H9 (cell line): ENCODE data around the gene SCD. TPM values are rescaled to one million over a fixed set of nuclear protein-coding genes. Genes with fewer than 3 reads are reported as not detected.

Experiments
- DNase-seq: peaks from one replicate; pipeline ENCODE4 v3.0.0-alpha.2; 2017
- H2AFZ ChIP-seq: one replicate; pipeline ENCODE4 v1.6.1; 2013; ENCODE audit warnings: mild to moderate bottlenecking, low read length, control low read depth, moderate library complexity
- H2AK5ac ChIP-seq: 2 replicates; pipeline ENCODE4 v1.6.1; 2013; ENCODE audit warnings: low read length, control low read depth, mixed read lengths; ENCODE audit not compliant: insufficient read length
- H2BK120ac ChIP-seq: one replicate; pipeline ENCODE4 v1.6.1; 2013; ENCODE audit warnings: low read depth, mild to moderate bottlenecking, low read length, control low read depth, inconsistent platforms; ENCODE audit not compliant: poor library complexity, severe bottlenecking
- H2BK12ac ChIP-seq: 2 replicates; pipeline ENCODE4 v1.6.1; 2013; ENCODE audit warnings: low read length, control low read depth, mixed read lengths, low read depth; ENCODE audit not compliant: insufficient read length
- H2BK15ac ChIP-seq: 2 replicates; pipeline ENCODE4 v1.6.1; 2013; ENCODE audit warnings: low read depth, low read length, control low read depth
- H2BK20ac ChIP-seq: one replicate; pipeline ENCODE4 v1.6.1; 2013; ENCODE audit warnings: low read depth, mild to moderate bottlenecking, low read length, control low read depth, inconsistent platforms; ENCODE audit not compliant: poor library complexity, severe bottlenecking
- H2BK5ac ChIP-seq: 2 replicates; pipeline ENCODE4 v1.6.1; 2013; ENCODE audit warnings: low read length, control low read depth, mixed read lengths; ENCODE audit not compliant: insufficient read length
- H3K14ac ChIP-seq: 2 replicates; pipeline ENCODE4 v1.6.1; 2013; ENCODE audit warnings: low read length, control low read depth; ENCODE audit not compliant: insufficient read depth
- H3K18ac ChIP-seq: 2 replicates; pipeline ENCODE4 v1.6.1; 2013; ENCODE audit warnings: low read depth, mild to moderate bottlenecking, mixed read lengths, low read length, control low read depth; ENCODE audit not compliant: insufficient read length
- H3K23ac ChIP-seq: 2 replicates; pipeline ENCODE4 v1.6.1; 2013; ENCODE audit warnings: low read length, control low read depth, mixed read lengths, low read depth; ENCODE audit not compliant: insufficient read length
- H3K23me2 ChIP-seq: 2 replicates; pipeline ENCODE4 v1.6.1; 2013; ENCODE audit warnings: low read depth, mild to moderate bottlenecking, mixed read lengths, low read length, control low read depth; ENCODE audit not compliant: insufficient read length, poor library complexity, severe bottlenecking
- H3K27ac ChIP-seq: 2 replicates; pipeline ENCODE4 v1.5.1; 2013; ENCODE audit warnings: low read length, control low read depth, mixed read lengths, low read depth; ENCODE audit not compliant: insufficient read length
- H3K27me3 ChIP-seq: 2 replicates; pipeline ENCODE4 v1.6.1; 2013; ENCODE audit warnings: low read length, control low read depth, inconsistent platforms; ENCODE audit not compliant: insufficient read depth
- H3K4ac ChIP-seq: 2 replicates; pipeline ENCODE4 v1.6.1; 2013; ENCODE audit warnings: low read depth, mild to moderate bottlenecking, control low read depth, inconsistent platforms, low read length, moderate library complexity
- H3K4me1 ChIP-seq: 2 replicates; pipeline ENCODE4 v1.6.1; 2013; ENCODE audit warnings: low read length, control low read depth, inconsistent platforms; ENCODE audit not compliant: insufficient read depth
- H3K4me2 ChIP-seq: 2 replicates; pipeline ENCODE4 v1.6.1; 2013; ENCODE audit warnings: low read length, control low read depth, mixed read lengths; ENCODE audit not compliant: insufficient read length, insufficient read depth
- H3K56ac ChIP-seq: 2 replicates; pipeline ENCODE4 v1.6.1; 2013; ENCODE audit warnings: low read depth, mild to moderate bottlenecking, mixed read lengths, low read length, control low read depth; ENCODE audit not compliant: insufficient read length
- H3K79me1 ChIP-seq: 2 replicates; pipeline ENCODE4 v1.6.1; 2013; ENCODE audit warnings: low read depth, mild to moderate bottlenecking, moderate library complexity, low read length, control low read depth, inconsistent platforms; ENCODE audit not compliant: insufficient read depth, poor library complexity, severe bottlenecking
- H3K79me2 ChIP-seq: 2 replicates; pipeline ENCODE4 v1.6.1; 2013; ENCODE audit warnings: low read length, control low read depth, inconsistent platforms; ENCODE audit not compliant: insufficient read depth
- H3K9ac ChIP-seq: 2 replicates; pipeline ENCODE4 v1.6.1; 2013; ENCODE audit warnings: low read length, control low read depth, mixed read lengths; ENCODE audit not compliant: insufficient read length; ENCODE audit errors: extremely low read depth
- H3K9me3 ChIP-seq: one replicate; pipeline ENCODE4 v1.6.1; 2013; ENCODE audit warnings: low read depth, low read length, inconsistent platforms; ENCODE audit not compliant: control insufficient read depth
- H3T11ph ChIP-seq: one replicate; pipeline ENCODE4 v1.6.1; 2013; ENCODE audit warnings: mild to moderate bottlenecking, low read length, control low read depth, inconsistent platforms
- H4K20me1 ChIP-seq: one replicate; pipeline ENCODE4 v1.6.1; 2013; ENCODE audit not compliant: control insufficient read depth, insufficient read length, insufficient read depth
- H4K5ac ChIP-seq: 2 replicates; pipeline ENCODE4 v1.6.1; 2013; ENCODE audit warnings: low read depth, mild to moderate bottlenecking, mixed read lengths, low read length, control low read depth; ENCODE audit not compliant: insufficient read length
- H4K8ac ChIP-seq: replicated peaks from 2 replicates; pipeline ENCODE4 v1.6.1; 2013; ENCODE audit warnings: low read length, control low read depth, mixed read lengths, low read depth; ENCODE audit not compliant: insufficient read length
- H4K91ac ChIP-seq: 2 replicates; pipeline ENCODE4 v1.6.1; 2013; ENCODE audit warnings: low read depth, mild to moderate bottlenecking, moderate library complexity, mixed read lengths, low read length, control low read depth; ENCODE audit not compliant: insufficient read length
- H3K27ac Mint-ChIP-seq, 3 experiments: 2 replicates in 2 of 3; 3 replicates in 1 of 3; pipeline ENCODE4 v1.8.0; 2020 to 2021; ENCODE audit warnings: mixed read lengths in 3 of 3, mild to moderate bottlenecking in 1 of 3, moderate library complexity in 1 of 3
- H3K27me3 Mint-ChIP-seq: 2 replicates; pipeline ENCODE4 v1.8.0; 2021; ENCODE audit warnings: low read depth, mild to moderate bottlenecking, moderate library complexity, mixed read lengths
- H3K36me3 Mint-ChIP-seq, 3 experiments: 2 replicates in 2 of 3; 3 replicates in 1 of 3; pipeline ENCODE4 v1.8.0; 2020 to 2021; ENCODE audit warnings: low read depth in 3 of 3, mixed read lengths in 3 of 3; ENCODE audit not compliant: insufficient read depth in 1 of 3
- H3K4me1 Mint-ChIP-seq, 2 experiments: 2 replicates each; pipeline ENCODE4 v1.8.0; 2020; ENCODE audit warnings: mixed read lengths in 2 of 2
- H3K4me3 Mint-ChIP-seq, 2 experiments: 2 replicates in 1 of 2; 3 replicates in 1 of 2; pipeline ENCODE4 v1.8.0; 2020 to 2021; ENCODE audit warnings: mild to moderate bottlenecking in 2 of 2, mixed read lengths in 2 of 2, moderate library complexity in 1 of 2
- H3K9me3 Mint-ChIP-seq, 2 experiments: 2 replicates in 1 of 2; 3 replicates in 1 of 2; pipeline ENCODE4 v1.8.0; 2020; ENCODE audit warnings: mild to moderate bottlenecking in 2 of 2, mixed read lengths in 2 of 2, moderate library complexity in 1 of 2
- WGBS: extraction: QIAGEN DNeasy Blood & Tissue Kit; methylation state at CpG from one replicate; pipeline ENCODE4 v1.1.7; 2013; ENCODE audit warnings: missing lambda C conversion rate, low lambda C conversion rate, mixed read lengths; ENCODE audit not compliant: insufficient read length; ENCODE audit errors: extremely low coverage; 5-methylcytosine and 5-hydroxymethylcytosine counted together
- total RNA-seq: library from RNA; stranded (reverse); gene quantifications from 2 replicates; pipeline ENCODE4 v1.2.1, GENCODE V29; 2021
- TF ChIP-seq, protein P1 (sequence below): fragments of 200-600 bp; sonication (generic); conservative IDR thresholded peaks from 3 replicates; pipeline ENCODE4 v1.8.0; 2021; ENCODE audit warnings: antibody characterized with exemption, mild to moderate bottlenecking

SCD gene
- total RNA-seq, 1 experiment from 2014 or later, result 354 TPM

DNA sequence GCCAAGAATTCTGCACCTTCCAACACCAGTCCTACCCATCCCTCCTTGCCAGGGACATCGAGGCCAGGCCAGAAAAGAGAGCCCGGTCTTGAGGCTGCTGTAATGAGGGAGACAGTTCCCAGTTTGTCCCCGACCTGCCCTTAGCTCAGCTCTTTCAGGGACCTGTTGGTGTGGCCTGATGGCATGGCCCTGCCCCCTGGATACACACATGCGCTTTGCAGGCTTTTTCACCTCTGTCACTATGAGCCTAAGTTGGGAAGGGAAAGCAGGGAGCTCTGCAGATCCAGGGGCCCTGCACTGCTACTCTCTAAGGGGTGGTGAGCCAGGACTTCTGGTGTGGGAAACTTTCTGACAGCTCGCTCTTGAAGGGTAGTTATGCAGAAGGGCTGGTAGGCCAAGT lies 2.1 kb downstream of the SCD start:
- peak overlapping the region; percentile 90 to 100 for H3K4me3 Mint-ChIP-seq
- H3K4me1 Mint-ChIP-seq, result peaks cover 55 to 61% of the 10 kb centered on the region in 2 experiments
- Histone ChIP-seq H2BK15ac (no peak overlapping the region), H3K4me2 (peak overlapping the region; percentile 70), H3K23ac (no peak overlapping the region), H4K20me1 (peaks cover 12% of the 10 kb centered on the region), H3K56ac (no peak overlapping the region), H4K91ac (no peak overlapping the region), H2AK5ac (no peak overlapping the region), H3K9ac (peak overlapping the region; percentile 81), H2BK5ac (no peak overlapping the region), H3K23me2 (peaks cover 18% of the 10 kb centered on the region), H4K5ac (no peak overlapping the region), H3K79me1 (peaks cover 16% of the 10 kb centered on the region), H3K4ac (no peak overlapping the region), H3K79me2 (peaks cover 51% of the 10 kb centered on the region), H2AFZ (no peak overlapping the region), H4K8ac (no peak overlapping the region), H2BK12ac (no peak overlapping the region), H3K27me3 (no peaks in the 10 kb centered on the region), H3K4me1 (peaks cover 2% of the 10 kb centered on the region; the same call in 1 of the 2 replicates), H2BK120ac (no peak overlapping the region), H3K27ac (no peak overlapping the region), H3K9me3 (no peaks in the 10 kb centered on the region), H3K14ac (no peak overlapping the region), H2BK20ac (no peak overlapping the region), H3T11ph (no peak overlapping the region), H3K18ac (no peak overlapping the region)
- TF ChIP-seq, protein P1, sequence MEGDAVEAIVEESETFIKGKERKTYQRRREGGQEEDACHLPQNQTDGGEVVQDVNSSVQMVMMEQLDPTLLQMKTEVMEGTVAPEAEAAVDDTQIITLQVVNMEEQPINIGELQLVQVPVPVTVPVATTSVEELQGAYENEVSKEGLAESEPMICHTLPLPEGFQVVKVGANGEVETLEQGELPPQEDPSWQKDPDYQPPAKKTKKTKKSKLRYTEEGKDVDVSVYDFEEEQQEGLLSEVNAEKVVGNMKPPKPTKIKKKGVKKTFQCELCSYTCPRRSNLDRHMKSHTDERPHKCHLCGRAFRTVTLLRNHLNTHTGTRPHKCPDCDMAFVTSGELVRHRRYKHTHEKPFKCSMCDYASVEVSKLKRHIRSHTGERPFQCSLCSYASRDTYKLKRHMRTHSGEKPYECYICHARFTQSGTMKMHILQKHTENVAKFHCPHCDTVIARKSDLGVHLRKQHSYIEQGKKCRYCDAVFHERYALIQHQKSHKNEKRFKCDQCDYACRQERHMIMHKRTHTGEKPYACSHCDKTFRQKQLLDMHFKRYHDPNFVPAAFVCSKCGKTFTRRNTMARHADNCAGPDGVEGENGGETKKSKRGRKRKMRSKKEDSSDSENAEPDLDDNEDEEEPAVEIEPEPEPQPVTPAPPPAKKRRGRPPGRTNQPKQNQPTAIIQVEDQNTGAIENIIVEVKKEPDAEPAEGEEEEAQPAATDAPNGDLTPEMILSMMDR, result no peak
- no CpG with 5 or more reads among the region's 5 CpGs for WGBS
- no peaks in the 10 kb centered on the region; the same call in 1 of the 2 replicates for H3K27me3 Mint-ChIP-seq
- no peak for DNase-seq
- H3K36me3 Mint-ChIP-seq, result peaks cover 64 to 67% (median 65%) of the 10 kb centered on the region in 3 experiments
- peaks cover 3 to 5% of the 10 kb centered on the region in 2 experiments; a peak in 2 of 5 replicates for H3K9me3 Mint-ChIP-seq
- peak overlapping the region; percentile 22 to 99 (median 23); a peak in 2 of 7 replicates for H3K27ac Mint-ChIP-seq
